Heart right ventricle (tissue), 16 donors: Measurements from ENCODE around the gene FOXJ3. TPM values are rescaled to one million over a fixed set of nuclear protein-coding genes. Genes with fewer than 3 reads are reported as not detected.

Experiments
- ATAC-seq, 8 donors: fragments of 200-7000 bp; cut with Tn5 transposase; one replicate each; pipeline ENCODE4 v1.9.1; 2020; ENCODE audit warnings: mild to moderate bottlenecking in 8 of 8, moderate library complexity in 8 of 8, moderate number of reproducible peaks in 1 of 8
- DNase-seq, 2 donors: peaks; one replicate each; pipeline ENCODE4 v3.0.0-alpha.2; 2020
- H3K27ac ChIP-seq, 10 donors: fragments of 200-600 bp; sonication (generic) in 2 of 10; one replicate each; pipeline versions ENCODE4 v1.5.0 to v1.8.0; 2020 to 2022; ENCODE audit warnings: mild to moderate bottlenecking in 3 of 10
- H3K27me3 ChIP-seq, 7 donors: fragments of 200-600 bp; one replicate each; pipeline ENCODE4 v1.8.0; 2021 to 2022; ENCODE audit warnings: mild to moderate bottlenecking in 2 of 7
- H3K36me3 ChIP-seq, 9 donors: fragments of 200-600 bp; sonication (generic) in 1 of 9; one replicate each; pipeline versions ENCODE4 v1.5.0 to v1.8.0; 2020 to 2022; ENCODE audit warnings: mild to moderate bottlenecking in 2 of 9
- H3K4me1 ChIP-seq, 9 donors: fragments of 200-600 bp; sonication (generic) in 1 of 9; one replicate each; pipeline versions ENCODE4 v1.5.0 to v1.8.0; 2020 to 2022; ENCODE audit warnings: mild to moderate bottlenecking in 4 of 9
- H3K4me3 ChIP-seq, 10 donors: fragments of 200-600 bp; sonication (generic) in 2 of 10; one replicate each; pipeline versions ENCODE4 v1.5.0 to v1.8.0; 2020 to 2022; ENCODE audit warnings: mild to moderate bottlenecking in 7 of 10, moderate library complexity in 2 of 10
- H3K9me3 ChIP-seq, 11 donors: fragments of 200-600 bp in 10 of 11; sonication (generic) in 2 of 11; one replicate each; pipeline versions ENCODE4 v1.5.0 to v1.8.0; 2013 to 2022; ENCODE audit warnings: mild to moderate bottlenecking in 2 of 11, control low read depth in 1 of 11, moderate library complexity in 1 of 11
- CTCF ChIP-seq, 9 donors: fragments of 200-600 bp; sonication (generic) in 2 of 9; IDR thresholded peaks; one replicate each; pipeline versions ENCODE4 v1.5.0 to v1.8.0; 2021 to 2022; ENCODE audit warnings: antibody characterized with exemption in 9 of 9, mild to moderate bottlenecking in 5 of 9, moderate library complexity in 1 of 9
- WGBS, 2 donors: extraction: QIAGEN DNeasy Blood & Tissue Kit; methylation state at CpG; one replicate each; pipeline ENCODE4 v1.1.7; 2013; ENCODE audit warnings: inconsistent platforms in 1 of 2; 5-methylcytosine and 5-hydroxymethylcytosine counted together
- intact Hi-C, 10 donors: fragments of 100-400 bp; cut with DNase I; formaldehyde crosslinking; loops; one replicate each; pipeline versions ENCODE4 v1.11.1 to v1.14.2; 2022
- polyA plus RNA-seq, 2 donors: library from polyadenylated mRNA; stranded (reverse); fragments of 200-250 nt; gene quantifications; one replicate each; pipeline ENCODE4 v1.2.3, GENCODE V29; 2013
- total RNA-seq, 10 donors: library from RNA; stranded (reverse); fragmentation: NEBNext Ultra II Directional in 3 of 10; extraction: Animal tissue kit (Norgen Biotek cat#: 25700) in 3 of 10; gene quantifications; one replicate each; pipeline versions ENCODE4 v1.2.1 to v1.2.4, GENCODE V29; 2021 to 2023
- donor health status: Arrhythmogenic right ventricular cardiomyopathy.
- donor health status: ischemic (EF 13 %, LVEDD 7.1; RV severe dilation, severe dysfunction).
- donor health status: healthy with polysubstance abuse.
- donor health status: DM: no; HTN: yes; CAD: no.
- donor health status: DM: no; HTN: no; CAD: no.
- donor health status: ischemic (EF 25% LVEDD 6.9; RV normal size, moderate dysfunction).
- donor health status: ischemic (EF 25% LVEDD 5.7; RV mildly dilated, moderate dysfunction).
- donor health status: healthy.
- donor health status: DM: yes; HTN: yes; CAD: no.
- donor health status: Ischemic cardiomyopathy.
- donor health status: ischemic (EF 35%, LVEDD 5.7; RV mildly dilated, moderate dysfunction).
- donor health status: nonischemic (EF 11% LVEDD 7.7; RV severe dilation, severe dysfunction).
- donor health status: DM: yes; HTN: yes; CAD: no.
- donor health status: PGD.
- donor health status: ischemic (EF 29% LVEDD 5.4; RV normal size, mild dysfunction).
- donor health status: nonischemic (EF 23%, LVEDD 6.1; RV moderate dilation, normal function).

The FOXJ3 gene
- total and polyA plus RNA-seq, 12 donors: 9.6 to 50.0 (median 40.7) TPM

GRCh38 chr1:42165511-42166210 lies 169.4 kb downstream of the FOXJ3 start:
- H3K4me3 ChIP-seq: no peak overlapping the region
- no peaks in the 10 kb centered on the region for H3K36me3 ChIP-seq
- WGBS, 2 donors: 20 to 33% methylated on average over 12 of the region's 12 CpGs
- TF ChIP-seq CTCF (IDR thresholded peaks at IDR 0.05): no peak
- peaks cover 7 to 28% (median 19%) of the 10 kb centered on the region in 9 donors for H3K4me1 ChIP-seq
- intact Hi-C loops: no loop called here
- peak; percentile 68 to 94 (median 88) for ATAC-seq
- peak overlapping the region; percentile 4 to 76 (median 62) for H3K27ac ChIP-seq
- peaks cover 0 to 9% (median 4%) of the 10 kb centered on the region in 11 donors for H3K9me3 ChIP-seq
- H3K27me3 ChIP-seq: no peaks in the 10 kb centered on the region
- DNase-seq: peak; percentile 64 to 72

- DNase-seq (no peak), ATAC-seq (peak in 6 of 8 donors; percentile 8 to 51 (median 40))
- 67 to 75% methylated on average over 24 of the region's 24 CpGs for WGBS, 2 donors
- Histone ChIP-seq H3K27me3 (no peaks in the 10 kb centered on the region), H3K36me3 (no peaks in the 10 kb centered on the region), H3K27ac (peak within 1 kb of the TSS; percentile 4 to 76 (median 62)), H3K4me3 (no peak within 1 kb of the TSS), H3K9me3 (peaks cover 0 to 16% (median 7%) of the 10 kb centered on the region in 11 donors), H3K4me1 (peaks cover 6 to 28% (median 19%) of the 10 kb centered on the region in 9 donors)
- no peak for TF ChIP-seq CTCF (IDR thresholded peaks at IDR 0.05)
- intact Hi-C loops: no loop called here
Observed at GRCh38 chr1:42164551-42165420, 170.2 kb downstream of the FOXJ3 start, which contains the start of gene GUCA2A. GUCA2A (minus strand) TSS chr1:42164745; CDS start chr1:42164712, 33 bp downstream.

GRCh38 chr1:42163536-42164503 lies 171.2 kb downstream of the FOXJ3 start:
- 84 to 87% methylated on average over 16 of the region's 16 CpGs for WGBS, 2 donors
- Histone ChIP-seq H3K36me3 (no peaks in the 10 kb centered on the region), H3K27ac (peak overlapping the region in 2 of 10 donors; percentile 4 to 76), H3K4me1 (peaks cover 6 to 28% (median 19%) of the 10 kb centered on the region in 9 donors), H3K9me3 (peaks cover 0 to 18% (median 7%) of the 10 kb centered on the region in 11 donors), H3K4me3 (no peak overlapping the region), H3K27me3 (no peaks in the 10 kb centered on the region)
- TF ChIP-seq CTCF (IDR thresholded peaks at IDR 0.05): no peak
- intact Hi-C loops: no loop called here
- ATAC-seq (no peak), DNase-seq (no peak)
